HT1080 (cell line): ENCODE data around the gene AGBL4. TPM values are rescaled to one million over a fixed set of nuclear protein-coding genes. Genes with fewer than 3 reads are reported as not detected.

Experiments used
- DNase-seq: peaks from one replicate; pipeline ENCODE4 v3.0.0-alpha.2; 2015; ENCODE audit warnings: low read depth
- total RNA-seq: library from RNA; depleted of rRNA; stranded (reverse); fragments of >200 nt; shearing (Covaris generic); gene quantifications from 2 replicates; pipeline ENCODE4 v1.2.3, GENCODE V29; 2014

The AGBL4 gene
- total RNA-seq, 1 experiment from 2014 or later: not detected

GRCh38 chr1:48688102-48688760 lies 1335.5 kb downstream of the AGBL4 start:
- DNase-seq: peak; percentile 15

DNA sequence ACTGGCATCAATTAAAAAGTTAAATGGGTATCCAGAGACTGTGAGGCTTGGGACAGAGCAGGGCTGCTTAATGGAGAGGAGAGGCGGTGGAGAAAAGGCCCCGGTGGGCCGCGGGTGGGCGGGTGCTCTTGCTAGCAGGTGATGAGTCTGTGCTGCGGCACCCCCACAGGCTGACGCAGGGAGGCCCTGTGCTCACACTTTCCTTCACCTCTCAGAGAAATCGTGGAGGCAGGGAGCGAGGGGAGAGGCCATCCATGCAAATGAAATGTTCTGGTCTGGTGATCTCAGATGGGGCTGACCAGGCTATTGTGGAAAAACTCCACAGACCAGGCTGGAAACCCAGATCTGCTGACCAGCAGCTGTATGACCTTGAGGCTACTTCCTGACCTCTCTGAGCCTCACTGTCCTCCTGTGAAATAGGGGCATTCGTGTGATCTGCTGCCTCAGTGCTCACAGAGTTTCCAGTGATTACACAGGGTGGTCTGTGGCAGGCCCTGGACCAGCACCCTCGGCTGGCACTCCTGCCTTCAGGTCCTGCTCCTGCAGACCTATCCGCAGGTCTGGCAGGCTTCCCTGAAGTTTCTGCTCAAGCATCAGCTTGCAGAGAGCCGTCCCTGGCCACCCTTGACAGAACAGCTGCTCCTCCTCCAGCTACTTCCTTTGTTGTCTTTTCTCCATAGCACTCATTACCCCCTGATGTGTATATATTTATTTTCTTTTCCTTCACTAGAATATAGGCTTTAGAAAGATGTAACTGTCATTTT lies 1336.3 kb downstream of the AGBL4 start:
- DNase-seq: no peak

GRCh38 chr1:48686159-48686558 lies 1337.6 kb downstream of the AGBL4 start:
- DNase-seq: no peak

GRCh38 chr1:48684381-48684780 lies 1339.4 kb downstream of the AGBL4 start:
- no peak for DNase-seq

- no peak for DNase-seq
These were observed 1339.9 kb downstream of the AGBL4 start for GRCh38 chr1:48683839-48684238.

DNA sequence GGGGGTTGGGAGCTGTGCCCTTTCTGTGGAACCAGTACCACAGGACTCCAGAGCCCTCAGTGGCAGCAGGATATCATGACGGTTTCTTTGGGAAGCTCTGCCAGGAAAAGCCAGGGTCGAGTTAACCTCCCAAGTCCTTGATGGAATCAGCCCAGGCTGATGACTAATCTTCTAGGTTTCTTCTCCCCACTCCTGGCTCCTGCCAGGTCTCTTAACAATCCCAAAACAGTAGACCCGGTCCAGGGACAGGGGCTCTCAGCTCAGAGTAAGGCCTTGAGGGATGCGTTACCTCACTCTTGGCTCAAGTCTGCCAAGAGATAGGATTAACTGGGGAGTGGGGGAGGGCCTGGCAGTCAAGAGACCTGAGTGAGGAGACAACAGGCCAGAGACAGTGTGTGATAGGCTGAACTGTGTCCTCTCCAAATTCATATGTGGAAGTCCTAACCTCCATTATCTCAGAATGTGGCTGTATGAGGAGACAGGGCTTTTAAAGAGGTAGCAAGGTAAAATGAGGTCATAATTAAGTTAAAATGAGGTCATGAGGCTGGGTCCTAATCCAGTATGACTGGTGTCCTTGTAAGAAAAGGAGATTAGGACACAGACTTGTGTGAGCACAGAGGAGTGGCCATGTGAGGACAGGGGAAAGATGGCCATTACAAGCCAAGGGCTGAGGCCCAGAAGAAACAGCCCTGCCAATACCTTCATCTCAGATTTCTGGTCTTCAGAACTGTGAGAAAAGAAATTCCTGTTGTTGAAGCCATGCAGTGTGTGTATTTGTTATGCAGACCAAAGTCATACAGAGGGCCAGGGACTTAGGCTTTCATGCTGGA lies 1342.1 kb downstream of the AGBL4 start:
- peak; percentile 70 for DNase-seq

DNA sequence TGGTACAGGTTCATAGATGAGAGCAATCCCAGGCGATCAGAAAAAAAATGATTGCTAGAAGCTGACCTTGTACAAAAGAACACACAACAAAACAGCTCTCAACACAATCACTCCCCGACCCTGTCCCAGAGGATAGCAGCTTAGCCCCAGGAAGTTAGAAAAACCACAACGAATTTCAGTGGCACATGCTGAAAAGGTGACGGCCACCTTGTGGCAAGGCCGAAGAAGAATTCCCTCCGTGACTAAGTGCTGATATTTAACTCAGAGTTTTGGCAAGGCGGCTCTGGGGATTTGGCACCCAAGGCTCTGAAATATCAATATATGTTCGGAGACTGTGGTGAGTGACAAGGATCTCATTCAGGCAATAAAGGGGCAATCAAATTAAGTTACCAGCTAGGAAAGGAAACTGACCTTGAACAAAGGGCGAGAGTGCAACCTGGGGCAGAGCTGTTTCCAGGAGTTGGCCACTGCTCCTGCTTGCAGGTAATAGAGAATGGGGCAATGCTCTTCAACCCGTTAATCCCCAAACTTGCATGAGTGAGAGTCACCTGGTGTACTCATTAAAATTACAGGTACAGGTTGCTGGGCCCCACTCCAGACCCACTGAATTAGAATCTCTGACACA lies 1343.2 kb downstream of the AGBL4 start:
- DNase-seq: peak; percentile 11

- DNase-seq: no peak
These were observed 1343.9 kb downstream of the AGBL4 start for GRCh38 chr1:48679859-48680258.

DNA sequence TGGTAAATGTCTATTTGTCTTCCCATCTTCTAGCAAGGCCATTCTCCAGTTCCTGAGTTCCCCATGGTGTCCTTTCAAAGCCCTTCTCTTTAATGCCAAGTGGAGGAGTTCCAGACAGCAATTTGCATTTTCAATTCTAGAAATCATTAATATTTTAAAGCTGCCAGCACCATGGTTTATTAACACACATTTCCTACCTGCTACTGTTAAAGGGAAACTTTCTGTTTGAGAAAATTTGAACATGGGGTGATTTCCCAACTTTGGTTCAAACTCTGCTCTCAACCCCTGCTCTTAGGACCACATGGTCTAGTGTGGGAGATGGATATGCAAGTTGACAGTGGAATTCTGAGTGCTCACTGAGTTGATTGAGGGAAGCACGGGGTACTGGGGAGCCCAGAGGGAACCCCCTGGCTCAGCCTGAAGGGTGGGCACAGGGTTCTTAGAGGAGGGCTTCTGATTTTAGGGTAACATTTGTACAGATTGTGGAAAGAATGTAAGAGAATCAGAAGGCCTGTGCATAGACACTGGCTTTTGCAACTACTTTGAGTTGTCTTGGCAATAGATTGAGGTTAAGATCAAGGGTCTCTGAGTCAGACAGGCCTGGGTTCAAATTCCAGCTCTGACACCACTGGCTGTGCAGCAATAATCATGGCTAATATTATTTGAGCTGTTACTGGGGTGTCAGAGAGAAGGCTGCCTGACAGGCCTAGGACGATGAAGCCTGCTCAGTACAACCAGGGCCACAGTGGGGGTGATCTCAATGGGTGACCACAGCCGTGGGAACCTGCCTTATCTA lies 1344.8 kb downstream of the AGBL4 start:
- no peak for DNase-seq

GRCh38 chr1:48677306-48678287 lies 1346.2 kb downstream of the AGBL4 start:
- DNase-seq: peak; percentile 58

GRCh38 chr1:48676822-48677221 lies 1346.9 kb downstream of the AGBL4 start:
- no peak for DNase-seq

GRCh38 chr1:48676376-48676775 lies 1347.4 kb downstream of the AGBL4 start:
- DNase-seq: no peak

- peak; percentile 47 for DNase-seq
These were observed 1348.5 kb downstream of the AGBL4 start for GRCh38 chr1:48675251-48675650.

DNA sequence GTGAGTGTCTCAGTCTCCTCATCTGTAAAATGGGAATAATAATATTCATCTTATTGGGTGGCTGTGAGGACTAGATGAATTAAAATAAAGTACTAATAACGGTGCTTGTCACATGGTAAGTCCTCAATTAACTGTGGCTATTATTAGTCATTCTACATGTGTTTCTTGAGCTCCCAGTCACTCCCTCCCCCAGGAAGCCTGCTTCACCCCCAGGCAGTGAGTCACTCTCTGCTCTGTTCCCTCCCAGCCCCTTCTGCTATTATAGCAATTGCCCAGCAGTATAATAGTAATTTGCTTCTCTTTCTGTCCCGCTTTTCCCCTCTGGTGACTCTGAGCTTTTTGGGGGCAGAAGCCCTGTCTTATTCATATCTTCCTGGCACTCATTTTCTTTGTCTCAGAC lies 1349.1 kb downstream of the AGBL4 start:
- peak; percentile 84 for DNase-seq

DNA sequence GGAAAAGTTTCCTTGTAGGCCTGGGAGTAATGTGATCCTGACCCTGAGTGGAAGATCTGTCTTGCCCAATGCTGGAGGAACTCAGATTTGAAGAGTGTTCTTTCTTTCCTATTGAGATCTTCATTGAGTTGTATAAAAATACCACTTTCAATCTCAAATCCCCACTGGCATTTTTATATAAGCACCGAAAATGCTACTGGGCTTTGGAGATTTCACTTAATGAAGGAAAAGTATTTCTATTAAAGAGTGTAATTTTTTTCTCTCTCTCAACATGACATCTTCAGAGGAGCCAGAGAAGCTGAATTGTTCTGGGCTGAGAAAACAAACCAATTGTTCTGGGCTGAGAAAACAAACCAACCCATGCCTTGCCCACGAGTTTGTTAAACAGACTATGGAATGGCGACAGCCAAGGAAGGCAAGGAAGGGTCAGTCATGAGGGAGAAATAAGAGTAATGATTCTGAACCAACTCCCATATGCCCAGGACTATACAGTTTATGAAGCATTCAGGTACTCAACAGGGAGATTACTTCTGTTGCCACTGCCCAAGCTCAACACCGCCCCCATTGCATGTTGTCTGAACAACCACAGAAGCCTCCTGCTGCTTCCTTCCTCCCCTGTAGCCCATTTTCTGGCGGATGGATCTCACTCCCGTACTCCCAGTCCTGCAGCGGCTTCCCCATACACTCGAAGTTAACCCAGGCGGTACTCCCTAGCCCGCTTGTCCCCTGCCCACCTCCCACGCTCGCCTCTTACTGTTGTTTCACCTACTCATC lies 1350.2 kb downstream of the AGBL4 start:
- no peak for DNase-seq

DNA sequence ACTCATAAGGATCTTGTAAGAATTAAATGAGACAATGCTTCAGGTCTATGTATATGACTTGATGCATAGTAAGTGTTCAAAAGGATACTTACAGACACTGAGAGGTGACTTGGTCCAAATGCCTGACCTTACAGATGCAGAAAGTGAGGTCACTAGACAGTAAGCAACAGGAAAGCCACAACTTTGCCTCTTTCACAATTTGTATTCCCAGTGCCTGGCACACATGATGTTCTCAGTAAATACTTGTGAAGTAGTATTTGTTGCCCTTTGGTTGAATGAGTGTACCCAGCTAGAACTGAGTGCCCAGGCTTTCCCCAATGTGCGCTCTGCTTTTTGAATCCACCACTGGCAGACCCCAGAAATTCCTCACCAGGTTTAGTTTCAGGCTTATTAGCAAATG lies 1352.2 kb downstream of the AGBL4 start:
- no peak for DNase-seq

DNA sequence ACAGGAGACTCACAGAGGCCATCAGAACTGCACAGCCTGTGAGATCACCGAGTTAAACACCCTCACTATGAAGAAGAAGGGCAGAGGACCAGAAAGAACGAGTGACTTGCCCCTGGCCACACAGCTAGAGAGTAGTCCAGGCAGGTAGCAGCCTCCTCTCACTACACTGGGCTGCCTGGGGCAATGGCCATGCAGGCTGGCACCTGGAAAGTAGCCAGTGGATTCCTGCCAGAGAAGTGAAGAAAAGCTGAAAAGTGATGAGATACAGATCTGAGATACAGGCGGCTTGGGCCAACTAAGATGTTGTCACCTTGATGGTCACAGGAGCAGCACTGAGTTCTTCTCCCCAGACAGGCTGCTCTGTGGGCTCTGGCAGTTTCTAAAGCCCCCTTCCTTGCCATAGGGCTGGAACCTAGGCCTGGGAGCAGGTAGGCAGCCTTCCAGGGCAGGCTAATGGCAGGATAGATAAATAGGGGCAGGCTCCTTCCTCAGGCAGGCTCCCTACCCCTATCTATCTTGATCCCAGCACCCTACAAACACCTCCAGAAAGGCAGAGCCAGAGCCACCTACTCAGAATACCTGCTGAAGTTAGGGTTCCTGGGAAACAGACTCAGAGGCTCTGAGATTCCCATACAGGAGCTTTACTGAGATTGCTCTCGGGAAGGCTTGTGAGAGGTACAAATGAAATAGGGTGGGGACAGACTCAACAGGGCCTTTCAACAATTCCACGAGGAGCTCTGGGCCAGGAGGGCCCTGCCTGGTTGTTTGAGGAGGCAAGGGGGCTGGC lies 1353.3 kb downstream of the AGBL4 start:
- DNase-seq: no peak

- DNase-seq: no peak
These were observed 1355.4 kb downstream of the AGBL4 start for GRCh38 chr1:48668339-48668738.
